ENCODE data around the gene CDC16.
"Not testable (repeated sequence)": the region's sequence is repeated elsewhere in the genome, so short reads cannot be mapped to it uniquely, and the experiment has no call there.

CDC16 gene

GRCh38 chr13:114264313-114264712 is 29.6 kb downstream of the CDC16 start:
- DNase-seq (ENCODE audit: low read depth) = not testable (repeated sequence)

DNA sequence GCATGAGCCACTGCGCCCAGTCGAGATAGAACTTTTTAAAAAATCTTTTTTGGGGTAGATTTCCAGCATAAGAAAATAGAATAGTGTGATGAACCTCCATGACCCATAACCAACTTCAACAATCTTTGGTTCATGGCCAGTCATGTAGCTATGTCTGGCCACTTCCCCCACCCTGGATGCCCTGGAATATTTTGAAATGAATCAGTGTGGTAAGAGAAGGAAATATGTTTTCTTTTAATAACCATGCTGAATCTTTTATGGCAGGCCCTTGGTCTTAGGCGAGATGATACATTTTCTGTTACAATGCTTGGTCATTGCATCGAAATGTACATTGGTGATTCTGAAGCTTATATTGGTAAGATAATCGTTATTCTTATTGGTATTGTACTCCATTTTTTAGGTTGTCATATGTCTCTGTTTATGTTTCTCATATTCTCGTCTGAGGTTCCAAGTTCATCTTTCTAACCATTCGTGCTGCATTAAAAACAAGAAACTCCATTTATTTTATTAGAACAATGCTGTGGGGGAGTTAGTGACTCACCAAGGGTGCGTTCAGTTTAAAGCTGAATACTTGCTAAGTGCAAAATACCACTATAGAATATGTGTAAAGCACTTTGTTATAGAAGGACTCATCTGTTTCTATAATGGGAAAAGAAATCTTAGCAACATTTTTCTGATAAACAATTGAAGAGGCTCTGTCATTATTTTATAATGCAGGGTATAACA is 30.4 kb downstream of the CDC16 start:
- DNase-seq (ENCODE audit: low read depth) = peak; percentile 79

GRCh38 chr13:114266241-114266640 is 31.5 kb downstream of the CDC16 start:
- DNase-seq (ENCODE audit: low read depth) = no peak

GRCh38 chr13:114268344-114269280 is 33.9 kb downstream of the CDC16 start:
- peak; percentile 33 for DNase-seq (ENCODE audit: low read depth)

GRCh38 chr13:114269281-114269770 is 34.6 kb downstream of the CDC16 start:
- DNase-seq (ENCODE audit: low read depth) = no peak

- no peak for DNase-seq (ENCODE audit: low read depth)
These were observed 38.3 kb downstream of the CDC16 start for GRCh38 chr13:114272977-114273376.

GRCh38 chr13:114275304-114275703 is 40.6 kb downstream of the CDC16 start:
- DNase-seq (ENCODE audit: low read depth) = no peak

GRCh38 chr13:114279146-114279545 is 44.4 kb downstream of the CDC16 start:
- no peak for DNase-seq (ENCODE audit: low read depth)

GRCh38 chr13:114279758-114280355 is 45.2 kb downstream of the CDC16 start:
- DNase-seq (ENCODE audit: low read depth) = no peak

DNA sequence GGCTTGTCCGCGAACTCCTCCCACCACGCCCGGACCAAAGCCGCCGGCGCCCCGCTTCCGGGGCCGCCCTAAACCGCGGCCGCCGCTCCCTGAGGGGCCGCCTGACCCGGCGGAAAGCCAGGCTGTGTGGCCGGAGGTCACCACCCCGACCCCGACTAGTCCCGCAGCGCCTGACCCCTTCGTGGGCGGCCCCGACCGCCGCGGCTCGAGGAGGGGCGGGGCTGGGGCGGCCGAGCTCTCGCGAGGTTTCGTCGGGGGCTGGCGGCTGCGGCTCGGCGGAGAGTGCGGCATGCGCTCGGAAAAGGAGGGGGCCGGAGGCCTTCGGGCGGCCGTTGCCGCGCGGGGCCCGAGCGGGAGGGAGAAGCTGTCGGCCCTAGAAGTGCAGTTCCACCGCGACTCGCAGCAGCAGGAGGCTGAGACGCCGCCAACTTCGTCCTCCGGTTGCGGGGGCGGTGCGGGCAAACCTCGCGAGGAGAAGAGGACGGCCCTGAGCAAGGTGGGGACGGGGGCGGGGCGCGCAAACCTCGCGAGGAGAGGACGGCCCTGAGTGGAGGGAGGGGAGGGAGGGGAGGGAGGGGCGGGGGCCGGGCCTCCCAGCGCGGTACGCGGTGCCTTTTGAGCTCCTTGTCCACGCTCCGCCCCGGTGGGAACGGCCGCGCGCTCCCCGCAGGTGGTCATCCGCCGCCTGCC is 46.8 kb downstream of the CDC16 start, which contains the start of gene UPF3A:
Gene UPF3A (plus strand): TSS at position 251 of the 690 bp plus-strand sequence. CDS start 39 bp downstream, at position 290.
- DNase-seq (ENCODE audit: low read depth) = peak; percentile 85

DNA sequence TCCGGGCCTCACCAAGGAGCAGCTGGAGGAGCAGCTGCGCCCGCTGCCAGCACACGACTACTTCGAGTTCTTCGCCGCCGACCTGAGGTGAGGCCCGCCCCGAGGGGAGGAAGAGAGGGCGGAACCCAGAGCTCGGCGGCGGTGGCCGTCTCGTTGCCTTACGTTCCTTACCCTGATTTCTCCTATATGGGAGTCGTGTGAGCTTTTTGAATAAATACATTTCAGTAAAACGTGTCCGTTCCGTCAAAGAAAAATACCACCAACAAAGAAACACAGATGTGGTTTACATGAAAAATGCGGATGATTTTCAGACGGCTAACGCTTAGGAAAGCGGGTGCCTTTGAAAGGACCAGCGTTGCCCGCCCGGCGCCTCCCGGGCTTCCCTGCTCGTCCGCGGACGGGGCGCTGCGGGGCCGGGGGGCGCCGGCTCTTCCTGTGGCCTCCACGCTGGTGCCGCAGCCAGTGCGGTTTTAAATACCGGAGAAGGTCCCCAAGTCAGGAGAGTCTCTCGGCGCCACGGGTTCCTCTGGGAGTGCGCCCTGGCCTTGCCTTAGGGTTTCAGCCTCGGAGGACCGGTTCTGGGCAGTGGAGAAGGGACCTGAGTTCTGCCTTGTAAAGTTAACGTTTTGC is 47.5 kb downstream of the CDC16 start:
- DNase-seq (ENCODE audit: low read depth) = no peak

- no peak for DNase-seq (ENCODE audit: low read depth)
These were observed 48.9 kb downstream of the CDC16 start for GRCh38 chr13:114283576-114283975.

DNA sequence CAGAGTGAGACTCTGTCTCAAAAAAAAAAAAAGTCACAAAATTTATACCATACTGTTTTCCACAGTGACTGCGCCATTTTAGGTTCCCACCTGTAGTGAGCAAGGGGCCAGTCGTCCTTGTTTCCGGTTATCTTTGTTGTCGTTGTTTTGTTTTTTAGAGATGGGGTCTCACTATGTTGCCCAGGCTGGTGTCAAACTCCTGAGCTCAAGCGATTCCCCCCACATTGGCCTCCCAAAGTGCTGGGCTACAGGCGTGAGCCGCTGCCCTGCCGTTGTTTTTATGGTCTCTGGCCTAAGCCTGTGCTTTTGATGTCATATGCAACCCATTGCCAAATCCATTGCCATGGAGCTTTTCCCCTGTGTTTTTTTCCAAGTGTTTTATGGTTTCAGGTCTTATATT is 50.0 kb downstream of the CDC16 start:
- DNase-seq (ENCODE audit: low read depth) = no peak

- DNase-seq (ENCODE audit: low read depth) = peak; percentile 43
These were observed 50.6 kb downstream of the CDC16 start for GRCh38 chr13:114285166-114285808.

GRCh38 chr13:114286808-114287207 is 52.1 kb downstream of the CDC16 start:
- peak; percentile 27 for DNase-seq (ENCODE audit: low read depth)

- DNase-seq (ENCODE audit: low read depth) = no peak
These were observed 53.5 kb downstream of the CDC16 start for GRCh38 chr13:114288157-114288591.

GRCh38 chr13:114296448-114296847 is 61.8 kb downstream of the CDC16 start:
- DNase-seq (ENCODE audit: low read depth) = no peak

DNA sequence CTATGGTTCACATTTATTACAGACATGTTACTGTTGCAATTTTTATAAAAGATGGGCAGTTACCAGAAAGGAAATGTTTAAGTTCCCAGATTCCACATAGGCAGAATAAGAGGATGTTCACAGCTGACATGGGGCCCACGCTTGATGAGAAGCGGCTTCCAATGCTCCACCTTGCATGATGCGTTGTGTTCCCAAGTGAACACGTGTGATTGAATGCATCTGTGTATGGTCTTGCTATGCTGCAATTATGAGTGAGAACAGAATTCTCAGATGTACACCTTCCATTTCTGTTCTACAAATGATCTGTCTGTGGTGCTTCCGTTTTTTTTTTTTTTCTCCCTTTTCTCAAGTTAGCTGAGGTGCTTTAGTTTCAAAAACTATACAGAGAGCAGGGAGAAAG is 62.2 kb downstream of the CDC16 start:
- no peak for DNase-seq (ENCODE audit: low read depth)

DNA sequence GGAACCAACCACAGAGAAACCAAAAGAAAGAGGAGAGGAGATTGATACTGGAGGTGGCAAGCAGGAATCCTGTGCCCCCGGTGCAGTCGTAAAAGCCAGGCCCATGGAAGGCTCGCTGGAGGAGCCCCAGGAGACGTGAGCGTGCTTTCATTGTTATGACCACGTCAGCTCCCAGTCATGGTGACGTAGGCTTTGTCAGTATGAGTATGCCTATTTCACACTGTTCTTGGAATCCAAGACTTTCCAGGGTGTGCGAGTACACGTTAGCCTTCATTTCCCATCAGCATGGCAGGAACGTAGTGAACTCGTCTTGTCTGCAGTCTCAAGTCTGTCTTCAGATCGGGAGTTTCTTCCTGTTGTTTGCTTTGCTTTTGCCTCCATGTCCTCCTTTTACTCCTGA is 64.2 kb downstream of the CDC16 start:
- DNase-seq (ENCODE audit: low read depth) = no peak

GRCh38 chr13:114299604-114300305 is 65.1 kb downstream of the CDC16 start:
- no peak for DNase-seq (ENCODE audit: low read depth)

All from amniotic epithelial cell (primary cell).